ENCODE measurements around the gene NCAPD2.
A peak's percentile ranks its signal among the peaks of the same experiment; 100 is the strongest.

NCAPD2 gene, protein sequence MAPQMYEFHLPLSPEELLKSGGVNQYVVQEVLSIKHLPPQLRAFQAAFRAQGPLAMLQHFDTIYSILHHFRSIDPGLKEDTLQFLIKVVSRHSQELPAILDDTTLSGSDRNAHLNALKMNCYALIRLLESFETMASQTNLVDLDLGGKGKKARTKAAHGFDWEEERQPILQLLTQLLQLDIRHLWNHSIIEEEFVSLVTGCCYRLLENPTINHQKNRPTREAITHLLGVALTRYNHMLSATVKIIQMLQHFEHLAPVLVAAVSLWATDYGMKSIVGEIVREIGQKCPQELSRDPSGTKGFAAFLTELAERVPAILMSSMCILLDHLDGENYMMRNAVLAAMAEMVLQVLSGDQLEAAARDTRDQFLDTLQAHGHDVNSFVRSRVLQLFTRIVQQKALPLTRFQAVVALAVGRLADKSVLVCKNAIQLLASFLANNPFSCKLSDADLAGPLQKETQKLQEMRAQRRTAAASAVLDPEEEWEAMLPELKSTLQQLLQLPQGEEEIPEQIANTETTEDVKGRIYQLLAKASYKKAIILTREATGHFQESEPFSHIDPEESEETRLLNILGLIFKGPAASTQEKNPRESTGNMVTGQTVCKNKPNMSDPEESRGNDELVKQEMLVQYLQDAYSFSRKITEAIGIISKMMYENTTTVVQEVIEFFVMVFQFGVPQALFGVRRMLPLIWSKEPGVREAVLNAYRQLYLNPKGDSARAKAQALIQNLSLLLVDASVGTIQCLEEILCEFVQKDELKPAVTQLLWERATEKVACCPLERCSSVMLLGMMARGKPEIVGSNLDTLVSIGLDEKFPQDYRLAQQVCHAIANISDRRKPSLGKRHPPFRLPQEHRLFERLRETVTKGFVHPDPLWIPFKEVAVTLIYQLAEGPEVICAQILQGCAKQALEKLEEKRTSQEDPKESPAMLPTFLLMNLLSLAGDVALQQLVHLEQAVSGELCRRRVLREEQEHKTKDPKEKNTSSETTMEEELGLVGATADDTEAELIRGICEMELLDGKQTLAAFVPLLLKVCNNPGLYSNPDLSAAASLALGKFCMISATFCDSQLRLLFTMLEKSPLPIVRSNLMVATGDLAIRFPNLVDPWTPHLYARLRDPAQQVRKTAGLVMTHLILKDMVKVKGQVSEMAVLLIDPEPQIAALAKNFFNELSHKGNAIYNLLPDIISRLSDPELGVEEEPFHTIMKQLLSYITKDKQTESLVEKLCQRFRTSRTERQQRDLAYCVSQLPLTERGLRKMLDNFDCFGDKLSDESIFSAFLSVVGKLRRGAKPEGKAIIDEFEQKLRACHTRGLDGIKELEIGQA (N-terminal part only)

DNA sequence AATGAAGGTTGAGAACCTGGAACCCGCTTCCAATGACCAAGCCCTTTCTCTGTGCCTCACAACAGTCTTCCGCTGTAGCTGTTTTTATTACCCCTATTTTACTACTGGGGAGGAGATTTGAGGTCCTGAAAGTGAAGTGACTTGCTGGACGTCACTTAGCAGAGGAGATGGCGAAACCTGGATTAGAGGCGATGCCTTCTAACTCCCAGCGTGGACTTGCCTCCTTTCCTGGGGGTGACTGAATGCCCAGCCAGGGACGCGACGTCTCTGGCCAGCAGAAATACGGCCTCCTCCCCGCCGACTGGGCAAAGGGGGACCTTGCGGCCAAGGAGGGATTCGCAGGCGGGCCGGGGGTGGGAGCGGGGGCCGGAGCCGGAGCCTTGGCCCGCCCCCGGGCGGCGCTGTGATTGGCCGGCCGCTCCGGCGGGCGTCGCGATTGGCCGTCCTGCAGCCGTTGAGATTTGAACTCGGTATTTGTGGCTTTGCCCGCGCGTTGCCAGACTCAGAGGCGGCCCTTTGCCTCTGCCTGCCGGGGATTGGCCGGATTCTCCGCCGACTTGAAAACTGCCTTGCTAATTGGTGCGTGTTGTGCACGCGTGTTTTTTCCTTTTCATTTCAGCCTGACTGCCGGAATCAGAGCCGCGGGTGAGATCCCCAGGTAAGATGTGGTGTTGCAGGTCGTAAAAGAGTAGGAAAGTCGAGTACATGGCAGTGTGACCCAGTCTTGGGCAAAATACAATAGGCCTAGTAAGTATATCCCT is at the start of gene NCAPD2:
Gene NCAPD2 (plus strand): TSS at position 606 of the 761 bp plus-strand sequence. CDS start 997 bp downstream, outside the sequence.
- peak; percentile 97 for DNase-seq

- no peak for DNase-seq
Observed at GRCh38 chr12:6444704-6445688, 48.9 kb upstream of the NCAPD2 start, which contains the start of gene CD27. Gene CD27 (plus strand): TSS chr12:6444955. CDS start chr12:6445096, 141 bp downstream.

DNA sequence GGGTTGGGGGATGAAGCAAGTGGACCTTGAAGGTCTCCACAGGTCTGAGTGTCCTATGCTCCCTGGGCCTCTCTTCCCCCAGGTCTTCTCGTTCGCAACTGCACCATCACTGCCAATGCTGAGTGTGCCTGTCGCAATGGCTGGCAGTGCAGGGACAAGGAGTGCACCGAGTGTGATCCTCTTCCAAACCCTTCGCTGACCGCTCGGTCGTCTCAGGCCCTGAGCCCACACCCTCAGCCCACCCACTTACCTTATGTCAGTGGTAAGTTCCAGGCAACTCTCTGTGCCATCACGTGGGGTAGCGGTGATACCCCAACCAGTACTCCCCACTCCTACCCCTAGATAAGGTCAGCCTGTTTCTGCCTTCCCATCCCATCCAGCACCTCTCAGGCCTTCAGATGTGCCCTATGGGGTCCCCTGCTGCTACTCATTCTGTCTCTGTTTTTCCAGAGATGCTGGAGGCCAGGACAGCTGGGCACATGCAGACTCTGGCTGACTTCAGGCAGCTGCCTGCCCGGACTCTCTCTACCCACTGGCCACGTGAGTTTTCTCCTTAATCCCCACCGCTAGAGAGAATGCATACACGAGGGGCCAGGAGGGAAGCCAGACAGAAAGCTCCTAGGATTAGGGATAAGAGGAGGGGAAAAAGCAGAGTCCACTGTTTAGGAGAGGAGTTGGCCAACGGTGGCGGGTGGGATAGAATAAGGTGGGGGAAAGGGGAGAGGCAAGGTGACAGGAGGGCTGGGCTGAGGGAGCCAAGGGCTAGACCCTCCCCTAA is 43.6 kb upstream of the NCAPD2 start:
- no peak for DNase-seq

DNA sequence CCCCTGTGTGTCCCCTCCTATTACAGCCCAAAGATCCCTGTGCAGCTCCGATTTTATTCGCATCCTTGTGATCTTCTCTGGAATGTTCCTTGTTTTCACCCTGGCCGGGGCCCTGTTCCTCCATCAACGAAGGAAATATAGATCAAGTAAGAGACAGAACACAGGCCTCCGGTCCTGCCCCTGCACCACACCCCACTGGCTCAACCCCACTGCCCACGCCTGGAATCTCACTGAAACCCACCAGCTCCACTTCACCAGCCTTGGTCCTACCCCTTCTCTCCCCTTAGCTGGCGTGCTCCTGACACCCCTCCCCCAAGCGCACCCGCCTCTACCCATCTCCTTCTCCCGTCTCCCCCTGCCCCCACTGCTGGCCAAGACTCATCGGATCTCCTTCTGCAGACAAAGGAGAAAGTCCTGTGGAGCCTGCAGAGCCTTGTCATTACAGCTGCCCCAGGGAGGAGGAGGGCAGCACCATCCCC is 43.0 kb upstream of the NCAPD2 start:
- DNase-seq, result no peak

DNA sequence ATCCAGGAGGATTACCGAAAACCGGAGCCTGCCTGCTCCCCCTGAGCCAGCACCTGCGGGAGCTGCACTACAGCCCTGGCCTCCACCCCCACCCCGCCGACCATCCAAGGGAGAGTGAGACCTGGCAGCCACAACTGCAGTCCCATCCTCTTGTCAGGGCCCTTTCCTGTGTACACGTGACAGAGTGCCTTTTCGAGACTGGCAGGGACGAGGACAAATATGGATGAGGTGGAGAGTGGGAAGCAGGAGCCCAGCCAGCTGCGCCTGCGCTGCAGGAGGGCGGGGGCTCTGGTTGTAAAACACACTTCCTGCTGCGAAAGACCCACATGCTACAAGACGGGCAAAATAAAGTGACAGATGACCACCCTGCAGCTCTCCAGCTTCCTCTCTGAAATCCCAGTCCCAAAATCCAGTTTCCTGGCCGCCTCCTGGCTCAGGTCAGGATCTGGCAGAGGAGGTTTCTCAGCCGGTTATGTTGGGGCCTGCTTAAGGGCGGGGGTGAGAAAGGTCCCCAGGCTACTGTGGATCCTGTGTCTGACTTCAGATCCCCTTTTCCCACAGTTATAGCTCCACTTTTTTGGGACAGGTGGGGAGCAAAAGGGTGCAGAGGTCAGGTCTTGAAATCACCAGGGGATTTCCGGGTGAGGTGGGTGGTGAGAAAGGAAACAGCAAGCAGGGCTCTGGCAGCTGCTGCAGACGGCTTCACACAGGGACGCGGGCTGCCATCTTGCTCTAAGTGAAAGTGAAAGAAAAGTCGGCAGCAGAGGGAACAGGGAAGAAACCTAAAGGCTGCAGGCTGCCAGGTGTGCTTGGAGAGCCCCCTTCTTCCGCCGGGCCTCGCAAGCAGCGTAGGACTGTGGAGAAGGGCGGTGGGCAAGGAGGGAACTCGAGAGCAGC is 42.3 kb upstream of the NCAPD2 start, which contains the start of gene TAPBPL:
Gene TAPBPL (plus strand): TSS at position 695 of the 897 bp plus-strand sequence. CDS start 207 bp downstream, outside the sequence.
- peak; percentile 82 for DNase-seq

- no peak for DNase-seq
Observed at GRCh38 chr12:6452245-6452943, 41.5 kb upstream of the NCAPD2 start.

GRCh38 chr12:6452944-6453630 is 40.8 kb upstream of the NCAPD2 start:
- DNase-seq, result peak; percentile 37

GRCh38 chr12:6457220-6457945 is 36.5 kb upstream of the NCAPD2 start:
- DNase-seq, result no peak

- DNase-seq, result no peak
Observed at GRCh38 chr12:6458281-6459003, 35.5 kb upstream of the NCAPD2 start.

DNA sequence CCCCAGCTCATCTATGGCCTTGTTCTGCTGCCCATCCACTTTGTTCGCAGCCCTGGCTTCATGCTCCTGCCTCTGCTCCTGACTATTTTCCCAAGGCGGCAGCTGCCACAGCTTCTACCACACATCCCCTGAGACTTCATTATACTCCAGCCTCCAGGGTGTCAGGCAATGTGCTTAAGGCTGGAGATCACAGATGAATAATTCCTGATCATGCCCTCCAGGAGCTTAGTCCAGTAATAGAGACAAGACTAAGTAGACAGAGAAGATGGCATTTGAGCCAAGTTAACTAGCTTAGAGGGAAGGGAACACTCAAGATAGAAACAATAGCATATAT is 34.9 kb upstream of the NCAPD2 start:
- DNase-seq, result no peak

DNA sequence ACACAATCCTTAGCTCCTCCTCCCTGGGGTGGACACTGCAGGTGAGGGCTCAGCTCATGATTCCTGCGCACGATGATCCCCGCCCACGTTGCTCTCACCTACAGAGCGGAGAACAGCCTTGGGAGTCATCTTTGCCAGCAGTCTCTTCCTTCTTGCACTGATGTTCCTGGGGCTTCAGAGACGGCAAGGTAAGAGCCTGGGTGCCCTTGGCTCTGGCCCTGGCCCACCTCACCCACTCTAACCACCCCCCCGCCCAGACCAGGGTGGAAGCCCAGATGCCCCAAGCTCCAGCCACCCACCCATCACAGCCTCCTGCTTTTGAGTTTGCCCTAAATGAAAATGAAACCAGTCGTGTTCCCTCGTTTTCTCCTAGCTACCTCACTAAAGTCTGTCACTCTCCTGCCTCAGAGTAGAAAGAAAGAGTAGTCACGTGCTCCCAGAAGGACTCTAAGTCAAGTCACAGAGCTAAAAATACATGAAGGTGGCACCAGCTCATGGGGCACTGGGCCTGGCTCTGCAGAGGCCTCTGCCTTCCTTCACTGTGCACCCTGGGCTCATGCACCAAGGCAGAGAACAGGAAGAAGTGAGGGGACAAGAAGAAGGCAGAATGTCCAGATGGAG is 33.0 kb upstream of the NCAPD2 start:
- DNase-seq, result peak; percentile 69

GRCh38 chr12:6461401-6462233 is 32.3 kb upstream of the NCAPD2 start:
- DNase-seq, result peak; percentile 91

GRCh38 chr12:6462234-6462995 is 31.5 kb upstream of the NCAPD2 start:
- peak; percentile 86 for DNase-seq

DNA sequence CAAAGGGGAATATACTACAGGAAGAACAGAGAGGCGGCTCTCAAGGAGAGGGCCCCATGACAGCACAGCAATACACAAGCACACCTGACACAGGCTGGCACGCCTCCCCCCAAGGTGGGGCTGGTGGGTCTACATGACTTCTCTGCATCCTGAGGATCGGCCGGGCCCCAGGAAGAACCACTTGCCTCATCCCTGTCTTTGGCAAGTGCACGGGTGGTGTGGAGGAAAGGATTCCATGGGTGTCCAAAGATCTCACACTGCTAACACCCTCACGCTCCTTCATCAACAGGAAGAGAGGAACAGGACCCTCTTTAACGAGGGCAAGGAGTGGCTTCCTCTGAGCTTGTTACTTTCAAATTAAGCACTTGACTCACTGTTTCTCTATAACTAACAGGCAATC is 30.7 kb upstream of the NCAPD2 start:
- no peak for DNase-seq
